NB4 (cell line): ENCODE measurements around the gene DOCK3.

Experiments used
- DNase-seq: peaks from one replicate; pipeline ENCODE4 v3.0.0; 2010; ENCODE audit warnings: low read depth
- H3K4me3 ChIP-seq: one replicate; pipeline ENCODE4 v1.5.1; 2011; ENCODE audit warnings: mild to moderate bottlenecking, low read depth, low read length, moderate library complexity
- MYC ChIP-seq: IDR thresholded peaks from 2 replicates; pipeline ENCODE4 v1.6.1; 2011; ENCODE audit warnings: low read depth, low read length
- POLR2A ChIP-seq: IDR thresholded peaks from 2 replicates; pipeline ENCODE4 v1.6.1; 2011; ENCODE audit warnings: mild to moderate bottlenecking; ENCODE audit not compliant: insufficient read length; ENCODE audit errors: extremely low read depth
- TF ChIP-seq, protein P1 (sequence below): IDR thresholded peaks from one replicate; pipeline ENCODE4 v1.5.1; 2012; ENCODE audit warnings: low read depth, low read length
- TF ChIP-seq, protein P2 (sequence below): IDR thresholded peaks from 2 replicates; pipeline ENCODE4 v1.6.1; 2011; ENCODE audit warnings: low read depth, low read length

Gene DOCK3

DNA sequence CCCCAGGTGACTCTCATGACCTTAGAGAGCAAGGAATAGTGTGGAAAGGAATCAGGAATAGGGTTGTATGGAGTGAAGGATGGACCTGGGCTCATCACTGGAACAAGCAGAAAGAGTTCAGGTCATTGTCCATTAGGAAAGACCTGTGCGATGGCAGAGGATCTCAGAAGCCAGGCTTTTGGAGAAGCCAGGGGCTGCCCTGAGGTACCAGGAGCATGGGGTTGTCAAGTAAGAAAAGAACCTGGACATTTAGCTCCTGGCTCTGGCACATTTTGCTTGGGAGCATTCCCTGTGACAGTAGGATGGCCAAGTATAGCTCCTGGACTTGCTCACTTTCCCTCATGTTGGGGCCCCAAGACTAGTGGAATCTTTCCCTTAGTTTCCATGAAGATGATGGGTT lies 657.4 kb downstream of the DOCK3 start:
- DNase-seq: no peak
- TF ChIP-seq, protein P1, sequence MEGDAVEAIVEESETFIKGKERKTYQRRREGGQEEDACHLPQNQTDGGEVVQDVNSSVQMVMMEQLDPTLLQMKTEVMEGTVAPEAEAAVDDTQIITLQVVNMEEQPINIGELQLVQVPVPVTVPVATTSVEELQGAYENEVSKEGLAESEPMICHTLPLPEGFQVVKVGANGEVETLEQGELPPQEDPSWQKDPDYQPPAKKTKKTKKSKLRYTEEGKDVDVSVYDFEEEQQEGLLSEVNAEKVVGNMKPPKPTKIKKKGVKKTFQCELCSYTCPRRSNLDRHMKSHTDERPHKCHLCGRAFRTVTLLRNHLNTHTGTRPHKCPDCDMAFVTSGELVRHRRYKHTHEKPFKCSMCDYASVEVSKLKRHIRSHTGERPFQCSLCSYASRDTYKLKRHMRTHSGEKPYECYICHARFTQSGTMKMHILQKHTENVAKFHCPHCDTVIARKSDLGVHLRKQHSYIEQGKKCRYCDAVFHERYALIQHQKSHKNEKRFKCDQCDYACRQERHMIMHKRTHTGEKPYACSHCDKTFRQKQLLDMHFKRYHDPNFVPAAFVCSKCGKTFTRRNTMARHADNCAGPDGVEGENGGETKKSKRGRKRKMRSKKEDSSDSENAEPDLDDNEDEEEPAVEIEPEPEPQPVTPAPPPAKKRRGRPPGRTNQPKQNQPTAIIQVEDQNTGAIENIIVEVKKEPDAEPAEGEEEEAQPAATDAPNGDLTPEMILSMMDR: no peak
- TF ChIP-seq MYC (no peak), POLR2A (no peak)
- TF ChIP-seq, protein P2, sequence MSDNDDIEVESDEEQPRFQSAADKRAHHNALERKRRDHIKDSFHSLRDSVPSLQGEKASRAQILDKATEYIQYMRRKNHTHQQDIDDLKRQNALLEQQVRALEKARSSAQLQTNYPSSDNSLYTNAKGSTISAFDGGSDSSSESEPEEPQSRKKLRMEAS: no peak
- no peak overlapping the region for H3K4me3 ChIP-seq

DNA sequence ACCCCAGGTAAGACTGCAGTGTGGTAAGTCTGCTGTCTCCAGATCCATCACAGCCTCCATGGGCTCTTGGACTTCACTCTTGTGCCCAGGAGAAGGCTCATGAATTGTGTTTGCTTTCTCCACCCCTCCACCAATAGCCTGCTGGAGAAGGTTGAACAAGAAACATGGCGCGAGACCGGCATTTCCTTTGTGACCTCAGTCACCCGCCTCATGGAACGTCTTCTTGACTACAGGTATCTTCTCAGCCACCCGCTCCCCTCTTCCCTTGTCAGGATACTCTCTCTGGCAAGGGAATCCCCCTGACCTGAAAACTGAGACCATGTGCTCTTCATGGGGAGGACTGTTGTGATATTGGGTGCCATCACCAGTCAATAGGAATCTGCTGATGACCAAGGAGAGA lies 658.3 kb downstream of the DOCK3 start:
- H3K4me3 ChIP-seq: no peak overlapping the region
- TF ChIP-seq POLR2A (no peak), MYC (no peak)
- TF ChIP-seq, protein P2: no peak
- TF ChIP-seq, protein P1: no peak
- no peak for DNase-seq

DNA sequence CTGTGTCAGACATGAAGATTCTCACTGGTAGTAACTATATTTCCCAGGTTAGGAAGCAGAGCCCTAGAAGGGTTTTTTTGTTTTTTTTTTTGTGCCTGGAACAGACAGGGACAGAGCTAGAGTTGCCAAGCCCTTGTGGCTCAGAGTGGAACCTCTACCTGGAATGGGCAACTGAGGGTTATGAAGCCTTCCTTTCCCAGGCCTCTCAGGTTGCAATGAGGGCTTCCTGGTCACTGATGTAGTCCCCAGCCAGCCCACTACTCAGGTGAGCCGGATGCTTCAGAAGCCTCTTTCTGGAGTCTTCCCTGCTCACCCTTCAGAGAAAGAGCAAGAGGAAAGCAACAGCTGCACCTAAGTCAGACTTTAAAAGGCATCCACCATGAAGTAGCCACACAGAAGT lies 661.5 kb downstream of the DOCK3 start:
- no peak overlapping the region for H3K4me3 ChIP-seq
- DNase-seq: no peak
- no peak for TF ChIP-seq MYC
- TF ChIP-seq, protein P2: no peak
- no peak for TF ChIP-seq POLR2A
- TF ChIP-seq, protein P1: no peak

DNA sequence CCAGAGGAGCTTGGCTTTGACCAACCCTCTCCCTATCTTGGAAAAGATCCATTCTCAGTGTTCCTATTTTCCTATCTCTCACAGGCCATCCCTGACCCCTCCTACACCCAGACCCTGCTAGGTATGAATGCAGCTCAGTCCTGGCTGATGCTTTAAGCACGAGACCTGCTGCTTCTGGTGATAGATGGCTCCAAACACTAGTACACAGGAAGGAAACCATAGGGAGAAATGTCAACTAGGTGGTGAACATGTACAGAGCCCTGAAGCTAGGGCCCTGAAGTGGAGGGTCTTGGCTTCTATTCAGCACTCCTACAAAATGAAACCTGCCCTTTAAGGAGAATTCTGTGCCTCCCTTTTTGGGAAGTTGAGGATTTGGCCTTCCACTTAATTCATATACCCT lies 662.9 kb downstream of the DOCK3 start:
- no peak overlapping the region for H3K4me3 ChIP-seq
- TF ChIP-seq POLR2A (no peak), MYC (no peak)
- TF ChIP-seq, protein P1: no peak
- no peak for DNase-seq

DNA sequence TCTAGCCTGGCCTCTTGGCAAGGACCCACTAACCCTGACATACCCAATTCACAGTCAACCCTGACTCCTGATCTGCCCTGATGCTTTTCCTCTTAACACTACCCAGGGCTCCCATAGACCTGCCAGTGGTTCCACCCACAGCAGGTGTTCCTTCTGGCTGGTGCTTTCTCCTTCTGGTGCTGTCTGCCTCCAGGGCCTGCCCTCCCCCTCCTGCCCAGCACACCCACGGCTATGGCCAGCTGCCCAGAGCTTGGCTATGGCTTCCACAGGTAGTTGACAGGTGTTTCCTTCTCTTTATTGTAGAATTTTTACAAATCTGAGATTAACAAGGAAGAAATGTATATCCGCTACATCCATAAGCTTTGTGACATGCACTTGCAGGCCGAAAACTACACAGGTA lies 663.9 kb downstream of the DOCK3 start:
- no peak for TF ChIP-seq POLR2A
- TF ChIP-seq, protein P1: no peak
- DNase-seq: no peak
- H3K4me3 ChIP-seq: no peak overlapping the region

DNA sequence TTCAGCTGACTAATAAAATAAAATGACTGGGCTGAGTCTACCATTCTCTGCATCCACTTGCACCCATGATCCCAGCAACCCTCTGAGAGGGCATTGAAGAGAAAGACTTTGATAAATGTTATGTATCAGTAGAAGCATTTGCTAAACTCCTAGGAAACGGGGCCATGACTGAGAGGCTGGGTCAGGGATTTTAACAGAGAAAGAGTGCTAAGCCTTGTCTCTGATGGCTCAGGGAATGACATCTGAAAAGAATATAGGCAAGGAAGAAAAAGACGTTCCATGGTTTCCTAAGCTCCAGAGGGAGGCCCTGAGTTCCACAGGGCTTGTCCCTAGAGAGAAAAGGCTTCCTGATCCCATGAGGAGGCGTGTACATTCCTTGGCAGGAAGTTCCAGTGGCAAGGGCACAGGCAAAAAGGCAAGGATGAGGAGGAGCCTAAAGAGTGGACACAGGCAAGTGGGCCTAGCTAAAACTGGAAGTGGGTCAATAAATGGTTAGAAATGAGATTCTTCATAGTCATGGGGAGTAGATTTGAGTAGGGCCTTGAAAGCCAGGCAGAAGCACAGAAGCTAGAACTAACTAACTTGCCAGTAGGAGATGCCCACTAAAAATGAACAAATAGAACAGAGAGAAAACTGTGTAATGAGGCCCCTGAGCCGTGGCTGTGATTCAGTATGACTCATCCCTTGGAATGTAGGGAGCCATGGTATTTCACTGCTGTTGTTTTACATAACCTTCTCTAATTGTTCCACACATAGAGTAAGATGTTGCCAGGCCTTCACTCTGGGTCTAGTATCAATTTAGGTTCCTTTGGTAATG lies 665.5 kb downstream of the DOCK3 start:
- no peak for TF ChIP-seq MYC
- TF ChIP-seq, protein P1: no peak
- no peak for TF ChIP-seq POLR2A
- TF ChIP-seq, protein P2: no peak
- DNase-seq: peak; percentile 9
- H3K4me3 ChIP-seq: no peak overlapping the region
